ENCODE measurements around the gene RFX8. TPM values are rescaled to one million over a fixed set of nuclear protein-coding genes. Genes with fewer than 3 reads are reported as not detected.
A peak's percentile ranks its signal among the peaks of the same experiment; 100 is the strongest.

RFX8 gene
- total RNA-seq, 1 experiment from 2014 or later = not detected

DNA sequence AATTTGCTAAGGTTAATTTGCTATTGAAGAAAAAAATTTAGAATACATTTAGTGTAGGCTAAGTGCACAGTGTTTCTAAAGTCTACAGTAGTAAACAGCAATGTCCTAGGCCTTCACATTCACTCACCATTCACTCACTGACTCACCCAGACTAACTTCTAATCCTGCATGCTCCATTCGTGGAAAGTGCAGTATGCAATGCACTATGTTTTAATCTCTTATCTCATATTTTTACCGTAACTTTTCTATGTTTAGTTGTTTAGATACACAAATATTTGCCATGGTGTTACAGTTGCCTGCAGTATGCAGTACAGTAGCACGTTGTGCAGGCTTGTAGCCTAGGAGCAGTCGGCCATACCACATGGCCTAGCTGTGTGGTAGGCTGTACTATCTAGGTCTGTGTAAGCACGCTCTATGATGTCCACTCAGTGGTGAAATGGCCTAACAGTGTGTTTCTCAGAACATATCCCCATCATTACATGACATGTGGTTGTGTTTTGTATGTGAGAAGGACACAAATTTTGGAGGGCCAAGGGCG lies 18.1 kb upstream of the RFX8 start:
- in situ Hi-C loops (cut with HindIII; ENCODE audit: low sequenced_read_pairs) = no loop called here
- DNase-seq (ENCODE audit: low spot score) = no peak

DNA sequence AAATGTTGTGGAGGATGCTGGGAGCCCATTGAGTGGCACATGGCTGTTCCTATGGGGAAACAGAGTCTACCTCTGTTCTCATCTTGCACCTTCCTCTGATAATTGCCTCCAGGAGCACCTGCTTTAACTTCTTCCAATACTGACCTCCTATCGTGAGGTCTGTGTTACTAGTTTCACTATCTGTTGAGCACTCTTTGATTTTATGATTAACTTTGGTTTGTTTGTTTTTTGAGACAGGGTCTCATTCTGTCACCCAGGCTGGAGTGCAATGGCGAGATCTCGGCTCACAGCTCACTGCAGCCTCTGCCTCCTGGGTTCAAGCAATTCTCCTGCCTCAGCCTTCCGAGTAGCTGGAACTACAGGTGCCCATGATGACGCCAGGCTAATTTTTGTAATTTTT lies 12.1 kb upstream of the RFX8 start:
- no peak for DNase-seq (ENCODE audit: low spot score)
- in situ Hi-C loops (cut with HindIII; ENCODE audit: low sequenced_read_pairs) = no loop called here

GRCh38 chr2:101486258-101486701 lies 11.4 kb upstream of the RFX8 start:
- in situ Hi-C loops (cut with HindIII; ENCODE audit: low sequenced_read_pairs) = no loop called here

GRCh38 chr2:101485856-101486255 lies 10.9 kb upstream of the RFX8 start:
- no peak for DNase-seq (ENCODE audit: low spot score)
- in situ Hi-C loops (cut with HindIII; ENCODE audit: low sequenced_read_pairs) = no loop called here

More at GRCh38 chr2:101486258-101486701, 11.4 kb upstream of the RFX8 start:
- no peak for DNase-seq (ENCODE audit: low spot score)

DNA sequence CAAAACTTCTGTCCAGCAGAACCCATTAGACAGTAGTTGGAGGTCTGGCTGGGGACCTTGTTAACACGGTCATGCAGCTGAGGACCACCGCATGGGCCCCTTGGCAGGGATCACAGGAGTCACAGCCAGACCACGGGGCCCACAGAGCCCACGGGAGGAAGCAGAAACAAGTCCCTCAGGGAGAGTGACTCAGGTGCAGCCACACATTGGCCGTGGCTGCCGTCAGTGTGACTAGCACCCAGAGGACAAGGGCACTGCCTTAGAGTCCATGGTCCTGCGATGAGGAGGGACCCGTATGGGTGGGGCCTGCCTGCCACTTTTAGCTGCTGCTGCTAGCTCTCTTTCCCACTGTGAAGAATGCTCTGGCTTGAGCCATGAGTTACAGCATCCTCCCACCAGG lies 5.9 kb upstream of the RFX8 start:
- DNase-seq (ENCODE audit: low spot score) = no peak
- in situ Hi-C loops (cut with HindIII; ENCODE audit: low sequenced_read_pairs) = no loop called here

GRCh38 chr2:101479810-101480209 lies 4.9 kb upstream of the RFX8 start:
- in situ Hi-C loops (cut with HindIII; ENCODE audit: low sequenced_read_pairs) = no loop called here
- no peak for DNase-seq (ENCODE audit: low spot score)

GRCh38 chr2:101479328-101479727 lies 4.4 kb upstream of the RFX8 start:
- no peak for DNase-seq (ENCODE audit: low spot score)

DNA sequence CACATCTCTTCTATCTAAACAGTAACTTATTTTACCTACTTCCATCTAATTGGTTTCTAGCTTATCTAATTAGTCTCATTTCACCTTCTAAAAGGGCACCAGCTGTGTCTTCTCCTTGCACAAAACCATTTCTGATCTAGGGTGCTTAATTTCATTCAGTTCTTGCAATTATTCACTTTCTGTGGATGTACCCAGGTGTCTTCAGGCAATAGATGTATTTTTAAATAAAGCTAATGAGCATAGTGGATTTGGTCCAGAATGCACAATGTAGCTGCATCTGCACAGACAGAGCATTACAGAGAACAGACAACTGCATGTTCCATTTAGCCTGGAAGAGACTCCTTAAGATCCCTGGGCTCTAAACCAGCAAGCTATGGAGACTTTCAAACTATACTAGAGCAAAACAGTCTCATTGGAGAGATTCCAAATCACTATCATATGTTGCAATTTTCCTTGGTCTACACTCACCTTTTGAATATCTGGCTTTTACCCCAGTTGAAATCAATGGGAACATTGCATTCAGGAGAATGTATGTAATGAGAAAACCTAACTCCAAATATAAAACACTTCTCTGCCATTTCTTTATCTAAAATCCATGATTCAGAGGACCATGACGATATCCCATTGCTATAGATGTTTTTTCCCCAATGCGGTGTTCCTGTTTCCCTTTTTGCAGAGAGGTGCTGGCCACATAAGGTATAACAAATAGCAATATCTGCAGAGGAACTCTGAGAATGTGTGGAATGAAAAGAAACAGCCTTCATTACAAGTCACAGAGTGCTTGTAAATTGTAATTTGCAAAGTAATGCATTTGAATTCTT lies 3.5 kb upstream of the RFX8 start:
- no peak for DNase-seq (ENCODE audit: low spot score)

More at GRCh38 chr2:101479328-101479727, 4.4 kb upstream of the RFX8 start:
- in situ Hi-C loops (cut with HindIII; ENCODE audit: low sequenced_read_pairs) = no loop called here

GRCh38 chr2:101477556-101477955 lies 2.6 kb upstream of the RFX8 start:
- DNase-seq (ENCODE audit: low spot score) = no peak
- in situ Hi-C loops (cut with HindIII; ENCODE audit: low sequenced_read_pairs) = no loop called here

More for the DNA sequence above, 3.5 kb upstream of the RFX8 start:
- in situ Hi-C loops (cut with HindIII; ENCODE audit: low sequenced_read_pairs) = no loop called here

- in situ Hi-C loops (cut with HindIII; ENCODE audit: low sequenced_read_pairs) = no loop called here
- DNase-seq (ENCODE audit: low spot score) = no peak
Observed at GRCh38 chr2:101476605-101477208, 1.8 kb upstream of the RFX8 start.

- in situ Hi-C loops (cut with HindIII; ENCODE audit: low sequenced_read_pairs) = no loop called here
Observed at GRCh38 chr2:101473911-101474701, 806 bp downstream of the RFX8 start.

GRCh38 chr2:101473591-101473910 lies 1.4 kb downstream of the RFX8 start:
- in situ Hi-C loops (cut with HindIII; ENCODE audit: low sequenced_read_pairs) = no loop called here
- DNase-seq (ENCODE audit: low spot score) = no peak

More at GRCh38 chr2:101473911-101474701, 806 bp downstream of the RFX8 start:
- DNase-seq (ENCODE audit: low spot score) = peak; percentile 12

GRCh38 chr2:101469863-101470262 lies 5.0 kb downstream of the RFX8 start:
- no peak for DNase-seq (ENCODE audit: low spot score)
- in situ Hi-C loops (cut with HindIII; ENCODE audit: low sequenced_read_pairs) = no loop called here

- DNase-seq (ENCODE audit: low spot score) = no peak
Observed at GRCh38 chr2:101467306-101467705, 7.6 kb downstream of the RFX8 start.

GRCh38 chr2:101466426-101466825 lies 8.5 kb downstream of the RFX8 start:
- in situ Hi-C loops (cut with HindIII; ENCODE audit: low sequenced_read_pairs) = no loop called here

More at GRCh38 chr2:101467306-101467705, 7.6 kb downstream of the RFX8 start:
- in situ Hi-C loops (cut with HindIII; ENCODE audit: low sequenced_read_pairs) = no loop called here

GRCh38 chr2:101464841-101465240 lies 10.1 kb downstream of the RFX8 start:
- in situ Hi-C loops (cut with HindIII; ENCODE audit: low sequenced_read_pairs) = no loop called here
- no peak for DNase-seq (ENCODE audit: low spot score)

More at GRCh38 chr2:101466426-101466825, 8.5 kb downstream of the RFX8 start:
- DNase-seq (ENCODE audit: low spot score) = no peak

- DNase-seq (ENCODE audit: low spot score) = no peak
- in situ Hi-C loops (cut with HindIII; ENCODE audit: low sequenced_read_pairs) = no loop called here
Observed at GRCh38 chr2:101463911-101464641, 10.8 kb downstream of the RFX8 start.

DNA sequence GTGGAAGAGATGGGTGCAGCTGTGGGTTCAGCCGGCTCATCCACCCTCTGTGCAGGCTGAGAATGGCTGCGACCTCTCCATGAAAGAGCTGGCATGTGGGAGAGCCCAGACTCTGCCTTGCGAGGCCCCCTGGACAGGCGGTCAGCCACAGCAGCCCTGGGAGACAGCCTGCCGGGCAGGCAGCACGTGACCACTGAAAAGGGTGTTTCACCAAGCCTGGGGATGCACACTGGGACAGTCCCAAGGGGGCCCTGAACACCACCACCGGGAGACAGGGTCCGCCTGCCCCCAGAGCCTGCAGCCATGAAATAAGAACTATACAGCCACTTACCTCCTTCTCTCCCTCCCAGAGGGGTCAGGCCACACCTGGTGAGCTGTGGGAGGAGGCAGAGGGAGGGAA lies 11.5 kb downstream of the RFX8 start:
- in situ Hi-C loops (cut with HindIII; ENCODE audit: low sequenced_read_pairs) = no loop called here
- no peak for DNase-seq (ENCODE audit: low spot score)

DNA sequence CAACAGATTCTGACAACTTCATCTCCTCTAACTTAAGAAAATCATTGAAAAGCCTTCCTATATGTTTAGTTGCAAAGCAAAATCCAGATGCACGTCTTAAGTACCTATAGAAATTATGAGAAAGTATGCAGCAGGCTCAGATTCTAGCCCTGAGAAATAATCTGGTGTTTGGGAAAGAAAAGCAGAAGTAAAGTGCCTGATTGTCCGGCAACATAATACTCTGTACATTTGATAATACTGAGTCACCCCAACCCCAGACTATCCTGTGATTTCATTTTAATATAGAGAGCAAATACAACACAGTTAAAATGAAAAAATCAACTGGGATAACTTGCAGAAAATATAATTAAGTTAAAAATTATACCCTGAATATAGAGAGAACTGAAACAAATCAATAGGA lies 13.5 kb downstream of the RFX8 start:
- DNase-seq (ENCODE audit: low spot score) = no peak
- in situ Hi-C loops (cut with HindIII; ENCODE audit: low sequenced_read_pairs) = no loop called here

Measured in G401 (cell line).